SH-SY5Y (cell line): ENCODE results near the gene NUP50.

Experiments
- GATA2 ChIP-seq: IDR thresholded peaks from 2 replicates; pipeline ENCODE4 v1.6.1; 2011; ENCODE audit warnings: mild to moderate bottlenecking, low read depth, low read length
- GATA3 ChIP-seq: IDR thresholded peaks from 2 replicates; pipeline ENCODE4 v1.6.1; 2011; ENCODE audit warnings: low read depth, mild to moderate bottlenecking, low read length, moderate library complexity

DNA sequence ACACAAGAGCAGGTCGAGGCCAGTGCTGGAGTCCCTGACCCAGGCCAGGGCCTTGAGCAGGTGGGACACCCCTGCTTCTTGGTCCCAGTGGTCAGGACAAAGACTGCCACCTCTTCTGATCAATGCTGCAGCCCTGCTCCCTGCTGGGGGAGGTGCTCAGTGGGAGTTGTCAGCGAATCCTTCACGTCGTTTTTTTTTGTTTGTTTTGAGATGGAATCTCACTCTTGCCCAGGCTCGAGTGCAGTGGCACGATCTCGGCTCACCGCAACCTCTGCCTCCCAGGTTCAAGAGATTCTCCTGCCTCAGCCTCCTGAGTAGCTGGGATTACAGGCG lies 34.7 kb downstream of the NUP50 start:
- TF ChIP-seq GATA2 (no peak), GATA3 (no peak)
